Activated T-helper 17 cell treated with anti-CD3 and anti-CD28 coated beads, Interleukin-2, amount 50 U/mL, for 72 hours (primary cell): Measurements from ENCODE around the gene TRAPPC3L. TPM values are rescaled to one million over a fixed set of nuclear protein-coding genes. Genes with fewer than 3 reads are reported as not detected.
"Not testable (repeated sequence)": the region's sequence is repeated elsewhere in the genome, so short reads cannot be mapped to it uniquely, and the experiment has no call there.

ENCODE experiments used
- ATAC-seq: fragments of 150-1000 bp; cut with Tn5 transposase; replicated peaks from 2 replicates; pipeline ENCODE4 v1.10.0; 2021; ENCODE audit warnings: mild to moderate bottlenecking, moderate library complexity
- H3K27ac Mint-ChIP-seq: one replicate; pipeline ENCODE4 v1.8.0; 2022; ENCODE audit warnings: mixed read lengths
- H3K27me3 Mint-ChIP-seq: one replicate; pipeline ENCODE4 v1.8.0; 2022; ENCODE audit warnings: mixed read lengths
- H3K36me3 Mint-ChIP-seq: one replicate; pipeline ENCODE4 v1.8.0; 2022; ENCODE audit warnings: low read depth, mild to moderate bottlenecking, mixed read lengths
- H3K4me1 Mint-ChIP-seq: one replicate; pipeline ENCODE4 v1.8.0; 2022; ENCODE audit warnings: mixed read lengths
- H3K4me3 Mint-ChIP-seq: one replicate; pipeline ENCODE4 v1.8.0; 2022; ENCODE audit warnings: mild to moderate bottlenecking, mixed read lengths
- H3K9me3 Mint-ChIP-seq: one replicate; pipeline ENCODE4 v1.8.0; 2022; ENCODE audit warnings: mixed read lengths
- total RNA-seq, 2 donors: library from RNA; stranded (reverse); gene quantifications; one replicate each; pipeline ENCODE4 v1.2.3, GENCODE V29; 2022

The TRAPPC3L gene
- total RNA-seq, 2 donors from 2014 or later = not detected

- no peaks in the 10 kb centered on the region for H3K9me3 Mint-ChIP-seq
- peaks cover 3% of the 10 kb centered on the region for H3K27me3 Mint-ChIP-seq
- no peak overlapping the region for H3K4me3 Mint-ChIP-seq
- no peak overlapping the region for H3K27ac Mint-ChIP-seq
- no peaks in the 10 kb centered on the region for H3K4me1 Mint-ChIP-seq
- no peak for ATAC-seq
- H3K36me3 Mint-ChIP-seq = no peaks in the 10 kb centered on the region
These were observed 32.1 kb downstream of the TRAPPC3L start for GRCh38 chr6:116513224-116513875.

- Mint-ChIP-seq H3K36me3 (no peaks in the 10 kb centered on the region), H3K9me3 (no peaks in the 10 kb centered on the region), H3K27ac (no peak overlapping the region), H3K4me1 (no peaks in the 10 kb centered on the region), H3K4me3 (no peak overlapping the region), H3K27me3 (no peaks in the 10 kb centered on the region)
- ATAC-seq = no peak
These were observed 32.8 kb downstream of the TRAPPC3L start for GRCh38 chr6:116512734-116513133.

GRCh38 chr6:116512111-116512559, 33.3 kb downstream of the TRAPPC3L start:
- H3K36me3 Mint-ChIP-seq = no peaks in the 10 kb centered on the region
- H3K27ac Mint-ChIP-seq = no peak overlapping the region
- H3K4me3 Mint-ChIP-seq = no peak overlapping the region
- H3K4me1 Mint-ChIP-seq = no peaks in the 10 kb centered on the region
- no peaks in the 10 kb centered on the region for H3K27me3 Mint-ChIP-seq
- no peaks in the 10 kb centered on the region for H3K9me3 Mint-ChIP-seq
- ATAC-seq = no peak

GRCh38 chr6:116511424-116512110, 33.9 kb downstream of the TRAPPC3L start, which contains the start of gene CALHM5:
TSS of gene CALHM5 (plus strand) at chr6:116511639. CDS start at chr6:116511697, 58 bp downstream.
- Mint-ChIP-seq H3K27me3 (no peaks in the 10 kb centered on the region), H3K4me1 (no peaks in the 10 kb centered on the region), H3K36me3 (no peaks in the 10 kb centered on the region), H3K27ac (no peak within 1 kb of the TSS), H3K4me3 (no peak within 1 kb of the TSS), H3K9me3 (peaks cover under 1% of the 10 kb centered on the region)
- ATAC-seq = no peak

GRCh38 chr6:116508527-116508926, 37.0 kb downstream of the TRAPPC3L start:
- no peak for ATAC-seq
- Mint-ChIP-seq H3K9me3 (peaks cover 4% of the 10 kb centered on the region), H3K4me1 (no peaks in the 10 kb centered on the region), H3K4me3 (no peak overlapping the region), H3K27me3 (peaks cover 1% of the 10 kb centered on the region), H3K27ac (no peak overlapping the region), H3K36me3 (no peaks in the 10 kb centered on the region)

- Mint-ChIP-seq H3K27me3 (peaks cover 10% of the 10 kb centered on the region), H3K27ac (no peak overlapping the region), H3K36me3 (no peaks in the 10 kb centered on the region), H3K4me3 (no peak overlapping the region), H3K9me3 (peaks cover 4% of the 10 kb centered on the region), H3K4me1 (no peaks in the 10 kb centered on the region)
- ATAC-seq = no peak
These were observed 38.2 kb downstream of the TRAPPC3L start for GRCh38 chr6:116507324-116507723.

- no peak for ATAC-seq
- Mint-ChIP-seq H3K4me3 (no peak overlapping the region), H3K4me1 (no peaks in the 10 kb centered on the region), H3K27me3 (peaks cover 25% of the 10 kb centered on the region), H3K27ac (no peak overlapping the region), H3K36me3 (no peaks in the 10 kb centered on the region), H3K9me3 (no peaks in the 10 kb centered on the region)
These were observed 44.5 kb downstream of the TRAPPC3L start for GRCh38 chr6:116500969-116501433.

- Mint-ChIP-seq H3K4me3 (no peak overlapping the region), H3K36me3 (no peaks in the 10 kb centered on the region), H3K9me3 (no peaks in the 10 kb centered on the region), H3K27ac (no peak overlapping the region), H3K27me3 (peaks cover 18% of the 10 kb centered on the region), H3K4me1 (no peaks in the 10 kb centered on the region)
- no peak for ATAC-seq
These were observed 48.3 kb downstream of the TRAPPC3L start for GRCh38 chr6:116497113-116497676.

GRCh38 chr6:116495161-116495560, 50.3 kb downstream of the TRAPPC3L start:
- H3K27me3 Mint-ChIP-seq = peaks cover 18% of the 10 kb centered on the region
- H3K9me3 Mint-ChIP-seq, H3K27ac Mint-ChIP-seq, H3K36me3 Mint-ChIP-seq, H3K4me1 Mint-ChIP-seq, H3K4me3 Mint-ChIP-seq, ATAC-seq: not testable (repeated sequence)

- Mint-ChIP-seq H3K9me3 (no peaks in the 10 kb centered on the region), H3K27me3 (peaks cover 13% of the 10 kb centered on the region), H3K4me3 (no peak overlapping the region), H3K4me1 (no peaks in the 10 kb centered on the region), H3K36me3 (no peaks in the 10 kb centered on the region), H3K27ac (no peak overlapping the region)
- ATAC-seq = no peak
These were observed 53.0 kb downstream of the TRAPPC3L start for GRCh38 chr6:116492331-116493067.

- H3K9me3 Mint-ChIP-seq = no peaks in the 10 kb centered on the region
- no peak overlapping the region for H3K27ac Mint-ChIP-seq
- H3K36me3 Mint-ChIP-seq = no peaks in the 10 kb centered on the region
- H3K4me1 Mint-ChIP-seq = no peaks in the 10 kb centered on the region
- H3K4me3 Mint-ChIP-seq = no peak overlapping the region
- ATAC-seq = no peak
- peaks cover 13% of the 10 kb centered on the region for H3K27me3 Mint-ChIP-seq
These were observed 53.7 kb downstream of the TRAPPC3L start for GRCh38 chr6:116491610-116492330.

GRCh38 chr6:116485559-116486184, 59.8 kb downstream of the TRAPPC3L start:
- H3K4me3 Mint-ChIP-seq = no peak overlapping the region
- H3K36me3 Mint-ChIP-seq = no peaks in the 10 kb centered on the region
- ATAC-seq = no peak
- peaks cover 26% of the 10 kb centered on the region for H3K27me3 Mint-ChIP-seq
- no peaks in the 10 kb centered on the region for H3K9me3 Mint-ChIP-seq
- H3K27ac Mint-ChIP-seq = no peak overlapping the region
- no peaks in the 10 kb centered on the region for H3K4me1 Mint-ChIP-seq

GRCh38 chr6:116483616-116484015, 61.9 kb downstream of the TRAPPC3L start:
- no peak for ATAC-seq
- H3K9me3 Mint-ChIP-seq = no peaks in the 10 kb centered on the region
- peaks cover 16% of the 10 kb centered on the region for H3K27me3 Mint-ChIP-seq
- H3K4me3 Mint-ChIP-seq = no peak overlapping the region
- no peaks in the 10 kb centered on the region for H3K4me1 Mint-ChIP-seq
- no peaks in the 10 kb centered on the region for H3K36me3 Mint-ChIP-seq
- no peak overlapping the region for H3K27ac Mint-ChIP-seq
